GM21526 (cell line): ENCODE data around the gene PPARG.
"Not testable (repeated sequence)": the region's sequence is repeated elsewhere in the genome, so short reads cannot be mapped to it uniquely, and the experiment has no call there.

Source experiments
- ATAC-seq: cut with Tn5 transposase; IDR thresholded peaks from one replicate; pipeline ENCODE4 v1.9.1; 2021; ENCODE audit warnings: moderate library complexity; ENCODE audit not compliant: unreplicated experiment, low FRiP score

PPARG gene

GRCh38 chr3:12278566-12278965, 10.3 kb upstream of the PPARG start:
- ATAC-seq = no peak

DNA sequence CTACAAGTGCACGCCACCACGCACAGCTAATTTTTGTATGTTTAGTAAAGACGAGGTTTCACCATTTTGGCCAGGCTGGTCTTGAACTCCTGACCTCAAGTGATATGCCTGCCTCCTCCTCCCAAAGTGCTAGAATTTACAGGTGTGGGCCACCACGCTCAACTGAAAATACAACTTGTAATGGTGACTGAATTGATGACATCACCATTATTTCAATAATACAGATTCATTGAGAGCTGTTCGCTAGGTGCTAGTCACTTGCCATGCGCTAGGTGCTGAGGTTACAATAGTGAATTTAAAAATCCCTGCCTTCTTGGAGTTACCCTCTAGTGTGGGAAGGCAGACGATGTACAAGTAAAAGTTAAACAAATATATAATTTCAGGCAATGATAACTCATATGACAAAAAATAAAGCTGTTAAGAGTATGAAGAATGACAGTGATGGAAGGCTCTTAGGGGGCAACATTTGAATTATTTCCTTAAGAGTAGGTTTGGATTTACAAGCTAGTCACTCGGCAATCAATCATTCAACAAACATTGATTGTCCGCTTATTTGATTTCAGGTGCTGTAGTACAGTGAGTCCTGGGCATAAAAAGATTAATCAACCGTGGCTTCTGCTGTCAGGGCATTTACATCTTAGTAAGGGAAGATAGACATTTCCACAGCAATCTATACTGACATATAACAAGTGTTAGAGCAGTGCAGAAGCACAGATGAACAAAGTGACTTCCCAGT, 9.1 kb upstream of the PPARG start:
- no peak for ATAC-seq

DNA sequence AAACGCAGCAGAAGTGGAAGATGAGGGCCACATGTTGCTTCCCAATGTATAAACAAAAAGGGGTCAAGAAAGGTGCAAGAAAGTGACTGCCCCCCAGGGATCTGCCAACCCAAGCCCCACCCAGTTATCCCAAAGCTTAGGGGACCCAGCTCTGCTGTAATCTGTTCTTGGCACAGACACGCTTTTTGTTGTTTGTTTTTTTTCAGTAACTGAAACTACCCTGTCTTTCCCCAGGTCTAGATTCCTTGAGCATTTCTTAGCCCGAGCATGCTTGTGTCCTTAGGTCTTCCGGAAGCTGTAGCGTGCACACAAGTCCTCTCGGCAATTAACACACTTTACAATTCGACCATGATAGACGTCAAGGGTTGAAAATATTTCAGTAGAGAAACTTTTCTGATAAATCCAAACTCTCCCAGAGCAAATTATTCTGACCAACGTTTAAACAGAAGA, 8.5 kb upstream of the PPARG start:
- no peak for ATAC-seq

GRCh38 chr3:12284591-12284990, 4.3 kb upstream of the PPARG start:
- ATAC-seq = no peak

- ATAC-seq = no peak
Observed at GRCh38 chr3:12285003-12285555, 3.8 kb upstream of the PPARG start.

DNA sequence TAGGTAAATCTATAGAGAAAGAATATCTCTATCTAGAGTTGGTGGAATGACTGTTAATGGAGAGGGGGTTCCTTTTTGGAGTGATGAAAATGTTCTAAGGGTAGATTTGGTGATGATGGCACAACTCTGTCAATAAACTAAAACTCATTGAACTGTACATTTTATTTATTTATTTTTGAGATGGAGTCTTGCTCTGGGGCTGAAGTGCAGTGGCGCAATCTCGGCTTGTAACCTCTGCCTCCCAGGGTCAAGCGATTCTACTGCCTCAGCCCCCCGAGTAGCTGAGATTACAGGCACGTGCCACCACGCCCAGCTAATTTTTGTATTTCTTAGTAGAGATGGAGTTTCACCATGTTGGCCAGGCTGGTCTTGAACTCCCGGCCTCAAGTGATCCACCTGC, 3.1 kb upstream of the PPARG start:
- not testable (repeated sequence) for ATAC-seq

- no peak for ATAC-seq
Observed at GRCh38 chr3:12286504-12286903, 2.4 kb upstream of the PPARG start.

DNA sequence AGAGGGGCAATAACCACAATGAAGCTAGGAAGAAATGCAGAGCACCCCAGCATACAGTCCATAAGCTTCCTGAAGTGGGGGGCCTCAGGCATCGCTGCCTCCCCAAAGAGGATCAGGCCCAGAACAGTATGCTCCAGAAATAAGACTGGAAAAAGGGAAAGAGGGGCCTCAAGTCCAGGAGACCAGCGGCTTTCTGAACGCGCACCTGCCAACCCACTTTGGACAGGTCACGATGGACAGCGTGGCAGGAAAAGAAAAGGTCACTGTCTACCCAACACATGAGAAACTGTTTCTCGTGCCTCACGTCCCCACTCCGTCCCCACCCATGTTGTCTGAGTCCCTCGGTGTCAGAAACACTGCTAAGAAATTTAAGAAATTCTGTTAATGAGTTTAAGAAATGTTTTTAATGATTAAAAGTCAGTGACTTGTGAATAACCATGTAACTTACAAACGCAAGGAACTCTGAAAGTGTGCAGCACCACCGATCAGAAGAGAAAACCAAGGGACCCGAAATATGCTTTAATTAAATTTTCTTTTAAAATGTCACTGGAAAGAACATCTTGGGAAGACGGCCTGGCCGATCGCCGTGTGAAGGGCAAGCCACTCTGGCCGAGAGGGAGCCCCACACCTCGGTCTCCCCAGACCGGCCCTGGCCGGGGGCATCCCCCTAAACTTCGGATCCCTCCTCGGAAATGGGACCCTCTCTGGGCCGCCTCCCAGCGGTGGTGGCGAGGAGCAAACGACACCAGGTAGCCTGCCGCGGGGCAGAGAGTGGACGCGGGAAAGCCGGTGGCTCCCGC, 1.7 kb upstream of the PPARG start:
- ATAC-seq = no peak

DNA sequence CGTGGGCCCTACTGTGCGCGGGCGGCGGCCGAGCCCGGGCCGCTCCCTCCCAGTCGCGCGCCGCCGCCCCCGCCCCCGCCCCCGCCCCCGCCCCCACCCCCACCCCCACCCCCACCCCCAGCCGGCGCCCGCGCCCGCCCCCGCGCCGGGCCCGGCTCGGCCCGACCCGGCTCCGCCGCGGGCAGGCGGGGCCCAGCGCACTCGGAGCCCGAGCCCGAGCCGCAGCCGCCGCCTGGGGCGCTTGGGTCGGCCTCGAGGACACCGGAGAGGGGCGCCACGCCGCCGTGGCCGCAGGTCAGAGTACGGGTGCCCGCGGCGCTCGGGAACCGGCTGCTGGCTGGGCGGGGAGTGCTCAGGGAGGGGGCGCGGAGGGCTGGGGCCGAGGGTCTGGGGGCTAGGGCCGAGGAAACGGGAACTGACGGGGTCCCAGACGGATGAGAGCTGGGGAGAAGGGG, 1.1 kb upstream of the PPARG start:
- no peak for ATAC-seq

DNA sequence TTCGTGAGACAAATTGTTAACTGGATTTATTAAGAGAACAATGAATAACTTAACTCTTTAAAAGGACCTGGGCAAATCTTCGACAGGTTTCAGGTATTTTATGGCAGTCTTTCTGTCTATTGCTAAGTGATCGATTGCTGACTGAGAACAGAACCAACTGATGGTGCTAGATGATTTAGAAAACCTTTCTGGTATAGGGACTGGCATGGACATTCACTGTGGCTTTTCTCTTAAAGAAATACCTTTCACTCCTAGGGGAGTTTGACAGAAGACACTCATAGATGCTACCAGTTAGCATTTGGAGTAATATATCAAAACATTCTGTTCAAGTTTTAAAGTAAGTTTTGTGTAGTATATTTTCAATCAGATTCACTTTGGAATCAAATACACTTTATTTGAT, 654 bp downstream of the PPARG start:
- ATAC-seq = no peak

DNA sequence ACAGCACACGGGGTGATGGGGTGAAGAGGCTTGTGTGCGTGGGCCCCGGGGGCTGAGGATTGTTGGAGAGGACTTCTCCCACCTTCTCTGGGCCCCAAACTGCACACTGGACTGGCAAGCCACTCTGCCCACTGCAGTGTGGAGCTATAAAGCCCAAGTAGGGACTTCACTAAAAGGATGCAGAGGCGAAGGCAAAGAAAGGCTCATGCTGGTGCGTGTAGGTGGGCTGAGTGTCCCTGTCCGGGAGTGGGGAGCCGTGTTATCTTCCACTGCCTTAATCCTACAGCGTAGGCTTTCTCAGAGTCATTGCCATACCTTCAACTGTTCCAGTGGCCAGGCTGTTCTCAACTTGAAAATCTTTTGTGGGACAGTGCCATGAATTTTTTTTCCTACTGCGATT, 3.9 kb downstream of the PPARG start:
- no peak for ATAC-seq

DNA sequence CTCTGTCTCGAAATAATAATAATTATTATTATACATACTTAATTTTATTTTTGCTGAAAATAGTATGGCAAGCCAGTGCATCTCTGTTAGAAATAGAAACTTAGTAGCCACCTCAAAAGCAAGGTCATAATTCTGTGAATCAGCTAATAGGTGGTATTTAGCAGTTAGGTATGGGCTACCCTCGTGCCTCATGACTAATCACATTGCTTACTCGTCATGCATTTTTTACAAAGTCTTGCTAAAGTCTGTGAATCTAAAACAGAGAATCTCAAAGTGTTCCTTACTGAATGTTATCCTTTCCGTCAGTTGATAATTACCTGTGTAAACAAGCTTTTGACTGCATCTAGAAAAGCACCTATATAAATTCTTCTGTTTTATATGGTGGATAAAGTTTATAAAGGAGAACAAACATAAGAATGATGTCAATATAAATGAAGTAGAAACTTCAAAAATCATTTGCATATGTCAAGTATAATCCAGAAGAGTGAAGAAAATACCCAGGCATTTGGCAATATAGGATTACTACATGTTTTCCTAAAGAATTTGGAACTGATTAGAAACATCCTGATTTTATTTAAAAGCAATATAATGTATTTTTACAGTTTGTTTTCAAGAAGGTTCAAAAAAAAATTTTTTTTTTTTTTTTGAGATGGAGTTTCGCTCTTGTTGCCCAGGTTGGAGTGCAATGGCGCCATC, 6.2 kb downstream of the PPARG start:
- no peak for ATAC-seq

DNA sequence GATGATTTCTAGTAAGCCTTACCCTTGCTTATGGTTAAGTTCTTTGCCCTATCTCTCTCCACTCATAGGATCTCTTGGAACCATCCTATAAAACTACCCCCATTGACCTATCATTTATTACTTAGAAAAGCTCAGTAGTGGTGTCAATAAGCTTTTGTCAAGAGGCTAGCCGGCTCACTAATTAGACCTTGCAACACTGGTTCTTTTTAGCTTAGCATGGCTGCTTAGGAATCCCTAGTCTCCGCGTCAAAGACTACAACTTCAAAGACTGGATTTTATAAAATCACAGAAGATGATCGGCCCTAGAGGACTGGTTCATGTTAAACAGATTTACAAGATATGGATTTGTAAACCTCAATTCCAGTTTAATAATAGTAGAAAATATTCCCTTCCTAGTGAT, 7.6 kb downstream of the PPARG start:
- no peak for ATAC-seq

DNA sequence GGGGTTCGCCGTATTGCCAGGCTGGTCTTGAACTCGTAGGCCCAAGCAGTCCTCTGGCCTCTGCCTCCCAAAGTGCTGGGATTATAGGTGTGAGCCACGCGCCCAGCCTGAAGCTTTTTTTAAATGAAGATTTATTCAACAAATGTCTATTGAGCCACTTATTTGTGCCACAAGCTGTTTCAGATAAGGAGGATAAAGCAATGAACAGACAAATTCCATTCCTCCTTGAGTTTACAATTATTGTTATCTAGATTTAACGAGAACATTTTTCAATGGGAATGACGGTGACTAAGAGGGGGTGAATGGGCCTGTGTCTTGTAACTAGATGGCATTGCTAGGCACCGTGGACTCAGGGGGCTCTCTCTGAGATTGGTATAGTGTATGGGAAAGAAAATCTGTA, 10.2 kb downstream of the PPARG start:
- ATAC-seq = no peak

GRCh38 chr3:12300137-12300536, 11.3 kb downstream of the PPARG start:
- no peak for ATAC-seq

DNA sequence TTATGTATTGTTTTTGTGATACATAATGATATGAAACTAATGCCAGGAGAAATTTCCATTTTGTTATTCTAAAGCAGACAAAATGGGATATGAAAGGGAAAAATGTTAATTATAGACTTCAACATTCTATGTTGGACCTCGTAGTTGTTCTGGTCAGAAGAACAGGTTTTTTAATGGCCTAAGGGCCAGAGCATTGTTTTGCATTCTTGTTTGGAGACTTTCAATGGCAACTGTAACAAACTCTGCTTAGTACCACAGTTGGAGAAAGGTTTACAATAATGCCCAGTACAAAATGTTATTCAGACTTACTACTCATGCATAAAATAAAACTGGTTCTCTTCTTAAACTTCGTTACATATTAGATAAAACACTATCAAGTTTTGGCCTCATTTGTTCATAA, 12.2 kb downstream of the PPARG start:
- no peak for ATAC-seq

- ATAC-seq = no peak
Observed at GRCh38 chr3:12301513-12301912, 12.6 kb downstream of the PPARG start.

- ATAC-seq = no peak
Observed at GRCh38 chr3:12302564-12302963, 13.7 kb downstream of the PPARG start.

DNA sequence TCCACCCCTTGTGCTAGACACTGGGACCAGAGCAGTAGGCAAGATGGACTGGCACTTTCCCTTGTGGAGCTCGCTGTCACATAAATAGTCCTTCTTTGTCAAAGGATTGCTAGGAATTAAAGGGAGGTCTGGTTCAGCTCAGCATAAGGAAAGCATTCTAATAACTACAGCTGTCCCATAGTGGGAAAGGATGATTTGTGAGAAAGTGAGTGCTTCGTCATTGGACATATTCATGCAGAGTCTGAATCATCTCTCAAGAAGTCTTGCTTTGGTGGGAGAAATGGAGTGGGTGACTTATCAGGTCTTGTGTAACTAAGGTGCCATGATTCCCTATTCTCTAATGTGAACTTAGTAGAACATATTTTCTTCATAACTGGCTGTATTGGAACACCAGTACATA, 14.7 kb downstream of the PPARG start:
- no peak for ATAC-seq

- no peak for ATAC-seq
Observed at GRCh38 chr3:12303993-12304392, 15.1 kb downstream of the PPARG start.

- no peak for ATAC-seq
Observed at GRCh38 chr3:12307136-12307535, 18.3 kb downstream of the PPARG start.
